ENCODE results near the gene BAIAP2.

DNA sequence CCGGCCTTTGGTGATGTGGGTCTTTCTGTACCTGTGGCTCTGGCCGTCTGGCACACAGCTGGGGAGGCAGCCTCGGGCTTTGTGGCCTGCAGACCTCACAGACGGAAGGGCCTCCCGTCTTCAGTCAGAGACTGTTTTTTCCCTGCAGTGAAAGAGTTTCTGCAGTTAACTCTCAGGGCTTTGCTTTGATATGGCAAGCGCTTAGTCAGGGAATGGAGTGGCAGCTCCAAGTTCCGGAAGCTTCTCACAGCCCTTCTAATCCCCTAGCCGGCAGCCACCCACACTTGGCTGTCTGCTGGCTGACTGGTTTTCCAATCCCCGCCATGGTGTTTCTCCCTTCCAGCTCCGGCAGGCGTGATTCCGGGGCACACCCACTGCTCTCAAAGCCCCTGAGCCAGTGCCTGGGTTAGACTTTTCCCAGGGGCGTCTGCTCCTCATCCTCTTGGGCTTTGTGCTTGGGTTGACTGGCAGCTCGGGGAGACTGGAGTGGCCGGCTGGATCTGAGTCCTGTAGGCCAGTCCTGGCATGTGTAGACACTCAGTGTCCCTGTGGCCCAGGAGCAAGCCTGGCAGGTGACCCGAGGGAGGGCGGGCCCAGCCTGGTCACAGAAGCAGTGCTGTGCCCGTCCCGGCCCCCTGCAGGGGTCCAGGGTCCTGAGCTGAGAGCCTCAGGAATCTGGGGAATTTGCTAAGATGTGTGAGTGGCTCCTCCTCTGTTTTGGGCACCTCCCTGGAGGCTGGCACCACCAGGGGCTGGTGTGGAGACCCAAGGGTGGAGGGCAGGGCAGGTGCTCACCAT, 29.9 kb downstream of the BAIAP2 start:
- no peak for TF ChIP-seq E2F6 (IDR thresholded peaks at IDR 0.05; ENCODE audit: borderline replicate concordance, low read depth)
- no peak for TF ChIP-seq POLR2A (IDR thresholded peaks at IDR 0.05; ENCODE audit: low read length)

Measured in A549 (cell line).